HEK293T (cell line): ENCODE results near the gene MPP3.

Experiments
- CTCF ChIA-PET: fragments of 350-600 bp; formaldehyde crosslinking; extraction: SDS; loops from one replicate; lab custom pipeline; 2021; ENCODE audit warnings: antibody characterized with exemption, inconsistent platforms; lab: Yijun Ruan, JAX
- POLR2A ChIA-PET: fragments of 350-600 bp; formaldehyde crosslinking; extraction: SDS; loops from one replicate; lab custom pipeline; 2020; ENCODE audit warnings: antibody characterized with exemption, inconsistent platforms; lab: Yijun Ruan, JAX
- DNase-seq: peaks from one replicate; pipeline ENCODE4 v3.0.0; 2012; ENCODE audit warnings: mixed read lengths; ENCODE audit errors: extremely low spot score
- ARNT ChIP-seq: fragments of 450-650 bp; IDR thresholded peaks from 2 replicates; pipeline ENCODE4 v1.6.1; 2017; ENCODE audit warnings: mild to moderate bottlenecking
- BHLHE40 ChIP-seq: fragments of 450-650 bp; IDR thresholded peaks from 2 replicates; pipeline ENCODE4 v1.6.1; 2016; ENCODE audit warnings: mild to moderate bottlenecking, moderate library complexity, borderline replicate concordance
- CTBP1 ChIP-seq: fragments of 450-650 bp; IDR thresholded peaks from 2 replicates; pipeline ENCODE4 v1.6.1; 2016; ENCODE audit warnings: borderline replicate concordance
- ELF4 ChIP-seq: fragments of 450-650 bp; IDR thresholded peaks from 2 replicates; pipeline ENCODE4 v1.6.1; 2017; ENCODE audit warnings: antibody characterized with exemption
- FOXA1 ChIP-seq: fragments of 450-650 bp; IDR thresholded peaks from 2 replicates; pipeline ENCODE4 v1.6.1; 2016; ENCODE audit warnings: mild to moderate bottlenecking
- FOXK2 ChIP-seq: fragments of 450-650 bp; IDR thresholded peaks from 2 replicates; pipeline ENCODE4 v1.6.1; 2016; ENCODE audit warnings: mild to moderate bottlenecking
- FOXM1 ChIP-seq: fragments of 450-650 bp; IDR thresholded peaks from 2 replicates; pipeline ENCODE4 v1.6.1; 2017; ENCODE audit warnings: mild to moderate bottlenecking, borderline replicate concordance
- HDGF ChIP-seq: fragments of 450-650 bp; IDR thresholded peaks from 2 replicates; pipeline ENCODE4 v1.6.1; 2017; ENCODE audit warnings: antibody characterized with exemption, borderline replicate concordance
- L3MBTL2 ChIP-seq: fragments of 450-650 bp; conservative IDR thresholded peaks from 2 replicates; pipeline ENCODE4 v1.6.1; 2016; ENCODE audit warnings: mild to moderate bottlenecking
- LEF1 ChIP-seq: fragments of 450-650 bp; IDR thresholded peaks from 2 replicates; pipeline ENCODE4 v1.6.1; 2017; ENCODE audit warnings: mild to moderate bottlenecking, borderline replicate concordance
- NFRKB ChIP-seq: fragments of 450-650 bp; IDR thresholded peaks from 2 replicates; pipeline ENCODE4 v1.6.1; 2016; ENCODE audit warnings: mild to moderate bottlenecking, moderate library complexity
- PKNOX1 ChIP-seq: fragments of 450-650 bp; IDR thresholded peaks from 2 replicates; pipeline ENCODE4 v1.6.1; 2016
- SP1 ChIP-seq: fragments of 450-650 bp; IDR thresholded peaks from 2 replicates; pipeline ENCODE4 v1.6.1; 2017
- SUZ12 ChIP-seq: fragments of 450-650 bp; IDR thresholded peaks from 2 replicates; pipeline ENCODE4 v1.6.1; 2016; ENCODE audit warnings: mild to moderate bottlenecking
- TARDBP ChIP-seq: fragments of 450-650 bp; IDR thresholded peaks from 2 replicates; pipeline ENCODE4 v1.6.1; 2016
- ZNF384 ChIP-seq: fragments of 450-650 bp; IDR thresholded peaks from 2 replicates; pipeline ENCODE4 v1.6.1; 2016

Gene MPP3

DNA sequence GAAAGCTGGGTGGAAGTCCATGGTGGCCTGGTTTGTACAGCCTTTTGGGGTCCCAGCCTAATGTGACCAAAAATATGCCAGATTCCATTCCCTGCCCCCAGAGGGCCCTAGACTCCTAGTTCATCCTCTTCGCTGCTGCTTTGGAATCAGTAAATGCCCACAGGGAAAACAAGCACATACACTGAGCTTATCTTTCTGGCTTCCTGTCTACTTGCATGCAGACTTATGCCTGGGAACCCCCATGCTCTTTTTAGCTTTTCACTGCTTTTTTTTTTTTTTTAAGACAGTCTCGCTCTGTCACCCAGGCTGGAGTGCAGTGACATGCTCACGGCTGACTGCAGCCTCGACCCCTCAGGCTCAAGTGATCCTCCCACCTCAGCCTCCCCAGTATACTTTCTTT, 7.9 kb upstream of the MPP3 start:
- TF ChIP-seq FOXK2 (no peak), LEF1 (no peak), L3MBTL2 (no peak), PKNOX1 (no peak), FOXM1 (no peak), TARDBP (no peak), HDGF (no peak), ARNT (no peak), SUZ12 (no peak), ZNF384 (no peak), BHLHE40 (no peak), CTBP1 (no peak), SP1 (no peak), FOXA1 (no peak), ELF4 (no peak), NFRKB (no peak)
- ChIA-PET POLR2A (interaction anchor here (0.9 to 1.5 kb wide), 3 partner anchors 16 to 62 kb away, joined by 3 to 4 read pairs (median 3); partner anchors contain the start of genes CFAP97D1 and DUSP3), CTCF (interaction anchor here (0.5 to 2.2 kb wide), 11 partner anchors 10 to 275 kb away, joined by 3 to 8 read pairs (median 3); no protein-coding TSS in a partner anchor)
- DNase-seq, result peak; percentile 45

GRCh38 chr17:43839670-43840108, 6.7 kb upstream of the MPP3 start:
- ChIA-PET POLR2A (interaction anchor here (1.1 kb wide), 1 partner anchor 15 kb away, joined by 3 read pairs; no protein-coding TSS in a partner anchor), CTCF (interaction anchor here (0.6 to 2.2 kb wide), 3 partner anchors 9 to 215 kb away, joined by 5 to 8 read pairs (median 7); no protein-coding TSS in a partner anchor)
- DNase-seq, result no peak
- TF ChIP-seq FOXK2 (no peak), FOXA1 (no peak), FOXM1 (no peak), BHLHE40 (no peak), ARNT (no peak), TARDBP (no peak), PKNOX1 (no peak), SP1 (no peak), NFRKB (no peak), ZNF384 (no peak), LEF1 (no peak), SUZ12 (no peak), CTBP1 (no peak), HDGF (no peak), L3MBTL2 (no peak), ELF4 (no peak)

DNA sequence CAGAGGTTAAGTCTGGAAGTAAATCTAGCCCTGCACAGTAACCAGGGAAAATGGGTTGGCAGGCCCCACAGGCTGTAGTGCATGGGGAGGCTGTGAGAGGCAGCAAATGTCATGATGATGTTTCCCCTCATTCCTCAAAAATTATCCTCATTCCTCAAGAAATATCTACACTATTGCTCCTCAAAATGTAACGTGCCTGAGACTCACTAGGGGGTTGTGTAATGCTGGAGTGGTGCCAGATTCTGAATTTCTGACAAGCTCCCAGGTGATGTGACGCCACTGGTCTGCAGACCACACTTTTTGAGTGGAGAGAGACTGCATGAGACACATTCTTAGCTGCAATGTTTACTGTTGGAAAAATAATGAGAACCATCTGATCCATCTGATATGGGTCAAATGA, 1.2 kb upstream of the MPP3 start:
- POLR2A ChIA-PET, result interaction anchor here (1.0 kb wide), 1 partner anchor 12 kb away, joined by 3 read pairs; no protein-coding TSS in a partner anchor
- CTCF ChIA-PET, result no interaction called here

DNA sequence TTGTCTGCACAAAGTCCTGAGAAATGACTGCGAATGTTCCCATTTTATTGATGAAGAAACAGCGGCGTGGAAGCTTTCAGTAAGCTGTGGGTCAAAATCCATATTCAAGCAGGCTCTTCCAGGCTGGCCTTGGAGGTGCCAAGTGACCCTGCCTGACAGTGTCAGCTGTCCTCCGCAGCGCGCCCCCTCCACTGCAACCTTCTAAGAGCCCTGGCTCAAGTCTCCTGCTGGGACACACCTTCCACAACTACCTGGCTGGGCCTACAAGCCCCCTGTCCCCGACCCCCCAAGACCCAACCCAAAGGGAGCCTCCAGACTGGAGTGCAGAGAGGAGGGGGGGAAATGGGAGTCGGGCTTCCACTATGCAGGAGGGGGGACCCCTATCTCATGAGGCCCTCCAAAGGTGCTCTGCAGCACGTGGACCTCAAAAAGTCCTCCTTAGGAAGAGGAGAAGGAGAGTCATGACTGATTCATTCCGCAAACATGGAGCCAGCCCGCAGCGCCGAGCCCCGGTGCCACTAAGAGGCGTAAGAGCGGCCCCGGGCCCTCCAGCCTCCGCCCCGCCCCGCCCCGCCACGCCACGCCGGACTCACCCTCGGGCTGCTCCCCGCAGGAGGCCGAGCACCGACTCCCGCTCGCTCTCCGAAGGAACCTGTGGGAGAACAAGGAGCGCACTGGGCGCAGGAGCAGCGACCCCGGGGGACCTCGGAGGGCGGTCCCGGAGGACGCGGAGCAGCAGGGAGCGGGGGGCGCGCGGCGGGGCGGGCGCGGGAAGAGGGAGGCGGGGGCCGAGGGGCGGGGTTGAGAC, 574 bp downstream of the MPP3 start:
- ChIA-PET CTCF (interaction anchor here (0.9 to 2.1 kb wide), 3 partner anchors 8 to 142 kb away, joined by 3 to 8 read pairs (median 3); no protein-coding TSS in a partner anchor), POLR2A (interaction anchor here (1.3 to 1.5 kb wide), 2 partner anchors 14 to 33 kb away, joined by 3 to 4 read pairs; no protein-coding TSS in a partner anchor)
- DNase-seq, result peak; percentile 65
- no peak for TF ChIP-seq ELF4
- TF ChIP-seq L3MBTL2, result peak; percentile 36
- no peak for TF ChIP-seq LEF1
- no peak for TF ChIP-seq FOXM1

More for the DNA sequence above, 1.2 kb upstream of the MPP3 start:
- TF ChIP-seq SUZ12, result no peak
- no peak for TF ChIP-seq CTBP1
- no peak for TF ChIP-seq FOXA1
- TF ChIP-seq L3MBTL2, result no peak
- no peak for TF ChIP-seq HDGF
- no peak for TF ChIP-seq NFRKB
- TF ChIP-seq FOXM1, result no peak
- TF ChIP-seq LEF1, result no peak
- no peak for TF ChIP-seq ZNF384
- no peak for TF ChIP-seq BHLHE40
- no peak for DNase-seq

GRCh38 chr17:43831633-43832032, 1.3 kb downstream of the MPP3 start:
- TF ChIP-seq CTBP1, result no peak
- no peak for TF ChIP-seq FOXM1
- no peak for TF ChIP-seq FOXK2
- TF ChIP-seq BHLHE40, result no peak
- no peak for TF ChIP-seq L3MBTL2
- no peak for TF ChIP-seq NFRKB
- no peak for DNase-seq
- ChIA-PET CTCF (interaction anchor here (0.9 to 2.1 kb wide), 3 partner anchors 9 to 143 kb away, joined by 3 to 8 read pairs (median 3); no protein-coding TSS in a partner anchor), POLR2A (interaction anchor here (2.6 kb wide), 1 partner anchor 13 kb away, joined by 9 read pairs; no protein-coding TSS in a partner anchor)

GRCh38 chr17:43830510-43831140, 2.3 kb downstream of the MPP3 start:
- no peak for TF ChIP-seq L3MBTL2
- no peak for TF ChIP-seq BHLHE40
- TF ChIP-seq HDGF, result no peak
- no peak for TF ChIP-seq CTBP1
- TF ChIP-seq PKNOX1, result no peak
- no peak for TF ChIP-seq LEF1
- no peak for TF ChIP-seq ELF4
- no peak for TF ChIP-seq SP1
- TF ChIP-seq FOXM1, result no peak
- TF ChIP-seq NFRKB, result no peak
- no peak for TF ChIP-seq TARDBP
- TF ChIP-seq ARNT, result no peak
- TF ChIP-seq FOXK2, result no peak
- POLR2A ChIA-PET, result interaction anchor here (1.2 to 2.6 kb wide), 3 partner anchors 12 to 52 kb away, joined by 3 to 9 read pairs (median 3); partner anchors contain the start of gene DUSP3

More at GRCh38 chr17:43830510-43831140, 2.3 kb downstream of the MPP3 start:
- DNase-seq, result no peak
- CTCF ChIA-PET, result interaction anchor here (2.1 kb wide), 1 partner anchor 10 kb away, joined by 8 read pairs; no protein-coding TSS in a partner anchor
